ENCODE measurements around the gene NADK2. TPM values are rescaled to one million over a fixed set of nuclear protein-coding genes. Genes with fewer than 3 reads are reported as not detected.
A peak's percentile ranks its signal among the peaks of the same experiment; 100 is the strongest.

NADK2 gene
- total RNA-seq, 1 donor, result 34.7 TPM

GRCh38 chr5:36208786-36209185 is 32.9 kb downstream of the NADK2 start:
- DNase-seq (ENCODE audit: insufficient read length, low spot score, missing footprints), result no peak
- H3K9me3 ChIP-seq (ENCODE audit: low read depth, low read length), result no peaks in the 10 kb centered on the region
- H3K79me2 ChIP-seq (ENCODE audit: insufficient read depth, low read length), result no peaks in the 10 kb centered on the region
- no peak overlapping the region for H3K4me3 ChIP-seq (ENCODE audit: insufficient read depth, low read length)
- H3K27ac ChIP-seq (ENCODE audit: low read depth, low read length), result no peak overlapping the region
- no peak for TF ChIP-seq CTCF (IDR thresholded peaks at IDR 0.05; ENCODE audit: extremely low read depth, low read depth, low read length)
- H4K20me1 ChIP-seq (ENCODE audit: insufficient read depth, low read length), result no peaks in the 10 kb centered on the region
- peaks cover 19% of the 10 kb centered on the region for H3K36me3 ChIP-seq (ENCODE audit: insufficient read depth, low read length)
- H3K4me2 ChIP-seq (ENCODE audit: insufficient read depth, low read length), result no peak overlapping the region
- no peaks in the 10 kb centered on the region for H3K27me3 ChIP-seq (ENCODE audit: insufficient read depth, low read length)
- H2AFZ ChIP-seq (ENCODE audit: low read length), result no peak overlapping the region
- peaks cover 12% of the 10 kb centered on the region for H3K4me1 ChIP-seq (ENCODE audit: insufficient read depth, low read length)

DNA sequence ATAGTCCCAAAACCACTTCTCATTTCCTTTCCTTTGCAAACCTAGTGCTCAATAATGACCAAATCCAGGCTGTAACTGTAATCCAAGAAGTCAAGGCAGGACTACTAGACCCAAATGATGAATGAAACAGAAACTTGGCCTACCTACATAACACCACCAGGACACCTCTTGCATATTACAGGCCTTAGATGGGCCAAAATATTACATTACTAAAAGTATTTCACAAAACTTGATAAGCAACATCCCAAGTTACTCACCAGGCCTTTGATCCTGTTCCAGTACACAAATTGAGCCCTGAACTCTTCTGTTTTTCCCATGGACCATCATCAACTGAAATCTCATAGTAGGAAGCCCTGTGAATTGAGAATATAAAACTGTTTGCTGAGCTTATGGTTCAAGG is 34.8 kb downstream of the NADK2 start:
- no peak for TF ChIP-seq CTCF (IDR thresholded peaks at IDR 0.05; ENCODE audit: extremely low read depth, low read depth, low read length)
- no peak overlapping the region for H3K4me2 ChIP-seq (ENCODE audit: insufficient read depth, low read length)
- H2AFZ ChIP-seq (ENCODE audit: low read length), result no peak overlapping the region
- H3K9me3 ChIP-seq (ENCODE audit: low read depth, low read length), result no peaks in the 10 kb centered on the region
- H3K79me2 ChIP-seq (ENCODE audit: insufficient read depth, low read length), result no peaks in the 10 kb centered on the region
- no peak overlapping the region for H3K27ac ChIP-seq (ENCODE audit: low read depth, low read length)
- H3K4me1 ChIP-seq (ENCODE audit: insufficient read depth, low read length), result peaks cover 29% of the 10 kb centered on the region
- no peak overlapping the region for H3K4me3 ChIP-seq (ENCODE audit: insufficient read depth, low read length)
- peaks cover 14% of the 10 kb centered on the region for H3K36me3 ChIP-seq (ENCODE audit: insufficient read depth, low read length)
- no peaks in the 10 kb centered on the region for H3K27me3 ChIP-seq (ENCODE audit: insufficient read depth, low read length)
- DNase-seq (ENCODE audit: insufficient read length, low spot score, missing footprints), result no peak
- no peaks in the 10 kb centered on the region for H4K20me1 ChIP-seq (ENCODE audit: insufficient read depth, low read length)

GRCh38 chr5:36205329-36205728 is 36.4 kb downstream of the NADK2 start:
- no peaks in the 10 kb centered on the region for H3K9me3 ChIP-seq (ENCODE audit: low read depth, low read length)
- H3K27ac ChIP-seq (ENCODE audit: low read depth, low read length), result no peak overlapping the region
- H3K36me3 ChIP-seq (ENCODE audit: insufficient read depth, low read length), result peaks cover 14% of the 10 kb centered on the region
- peaks cover 31% of the 10 kb centered on the region for H3K4me1 ChIP-seq (ENCODE audit: insufficient read depth, low read length)
- no peaks in the 10 kb centered on the region for H3K27me3 ChIP-seq (ENCODE audit: insufficient read depth, low read length)
- H3K4me3 ChIP-seq (ENCODE audit: insufficient read depth, low read length), result no peak overlapping the region
- no peaks in the 10 kb centered on the region for H3K79me2 ChIP-seq (ENCODE audit: insufficient read depth, low read length)
- TF ChIP-seq CTCF (IDR thresholded peaks at IDR 0.05; ENCODE audit: extremely low read depth, low read depth, low read length), result no peak
- no peaks in the 10 kb centered on the region for H4K20me1 ChIP-seq (ENCODE audit: insufficient read depth, low read length)
- H3K4me2 ChIP-seq (ENCODE audit: insufficient read depth, low read length), result no peak overlapping the region
- no peak overlapping the region for H2AFZ ChIP-seq (ENCODE audit: low read length)
- no peak for DNase-seq (ENCODE audit: insufficient read length, low spot score, missing footprints)

DNA sequence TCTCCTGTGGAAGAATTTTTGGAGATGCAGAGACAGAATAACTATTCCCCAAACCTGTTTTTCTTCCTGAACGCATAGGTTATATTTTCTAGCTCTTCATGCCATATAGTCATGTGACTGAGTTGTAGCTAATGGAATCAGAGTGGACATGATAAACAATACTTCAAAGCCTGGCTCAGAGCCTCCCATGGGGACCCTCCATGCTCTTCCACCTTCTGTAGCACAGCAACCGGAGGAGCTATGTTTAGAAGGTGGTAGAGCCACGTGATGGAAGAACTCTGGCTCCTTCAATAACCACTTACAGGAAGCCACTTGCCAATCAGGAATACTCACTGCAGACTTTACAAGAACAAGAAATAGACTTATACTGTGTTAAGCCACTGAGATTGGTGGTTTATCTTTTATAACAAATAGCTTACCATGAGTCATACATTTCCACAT is 39.2 kb downstream of the NADK2 start:
- DNase-seq (ENCODE audit: insufficient read length, low spot score, missing footprints), result no peak
- TF ChIP-seq CTCF (IDR thresholded peaks at IDR 0.05; ENCODE audit: extremely low read depth, low read depth, low read length), result no peak
- no peaks in the 10 kb centered on the region for H3K79me2 ChIP-seq (ENCODE audit: insufficient read depth, low read length)

More for the DNA sequence above, 39.2 kb downstream of the NADK2 start:
- H4K20me1 ChIP-seq (ENCODE audit: insufficient read depth, low read length), result no peaks in the 10 kb centered on the region
- H3K27ac ChIP-seq (ENCODE audit: low read depth, low read length), result peak overlapping the region; percentile 49
- no peak overlapping the region for H3K4me3 ChIP-seq (ENCODE audit: insufficient read depth, low read length)
- H2AFZ ChIP-seq (ENCODE audit: low read length), result no peak overlapping the region
- peaks cover 26% of the 10 kb centered on the region for H3K4me1 ChIP-seq (ENCODE audit: insufficient read depth, low read length)
- H3K4me2 ChIP-seq (ENCODE audit: insufficient read depth, low read length), result peak overlapping the region; percentile 5
- H3K36me3 ChIP-seq (ENCODE audit: insufficient read depth, low read length), result peaks cover 14% of the 10 kb centered on the region
- no peaks in the 10 kb centered on the region for H3K27me3 ChIP-seq (ENCODE audit: insufficient read depth, low read length)
- H3K9me3 ChIP-seq (ENCODE audit: low read depth, low read length), result no peaks in the 10 kb centered on the region

Measured in osteoblast (primary cell).